HCT116 (cell line): ENCODE data around the gene DDX6. TPM values are rescaled to one million over a fixed set of nuclear protein-coding genes. Genes with fewer than 3 reads are reported as not detected.

Source experiments
- ATAC-seq: fragments of 200-7000 bp; cut with Tn5 transposase; 2 replicates; pipeline ENCODE4 v1.9.1; 2020; ENCODE audit warnings: mild to moderate bottlenecking, moderate library complexity
- BruUV-seq: library from RNA; stranded (reverse); fragments of 400-500 nt; replicated peaks from 2 replicates; lab custom pipeline; 2021; lab: Mats Ljungman, UMichigan
- CTCF ChIA-PET: fragments of 300-600 bp; sonication (Branson Sonifier 250); formaldehyde crosslinking; loops from one replicate; lab custom pipeline; 2021; ENCODE audit warnings: antibody characterized with exemption; lab: Charles Lee
- POLR2A ChIA-PET: fragments of 300-600, 350-600 bp; sonication (Branson Sonifier 250); formaldehyde crosslinking; loops from one replicate; lab custom pipeline; 2021; ENCODE audit warnings: antibody characterized with exemption; lab: Charles Lee
- RAD21 ChIA-PET, 2 experiments: fragments of 300-600 bp; sonication (Branson Sonifier 250); formaldehyde crosslinking; loops; one replicate each; lab custom pipeline; 2023; ENCODE audit warnings: low total read pairs in 2 of 2; ENCODE audit not compliant: uncharacterized antibody in 2 of 2, unreplicated experiment in 2 of 2, low non-redundant PET in 1 of 2; lab: Charles Lee
- DNase-seq: peaks from one replicate; pipeline ENCODE4 v3.0.0-alpha.2; 2010; ENCODE audit warnings: low read depth, low spot score
- H2AFZ ChIP-seq: fragments of 200-600 bp; shearing (Covaris generic), sonication (generic); 2 replicates; pipeline ENCODE4 v1.6.1; 2017; ENCODE audit warnings: low read depth, mixed run types, mixed read lengths, antibody characterized with exemption, low read length; ENCODE audit not compliant: poor library complexity, severe bottlenecking
- H3K27ac ChIP-seq: 2 replicates; pipeline ENCODE4 v1.5.1; 2012; ENCODE audit warnings: low read depth, low read length
- H3K27me3 ChIP-seq: fragments of 200-600 bp; sonication (generic); 2 replicates; pipeline ENCODE4 v1.6.1; 2016; ENCODE audit warnings: mixed run types, low read length, mixed read lengths; ENCODE audit not compliant: insufficient read depth
- H3K36me3 ChIP-seq, 2 experiments: fragments of 200-500 bp in 1 of 2; fragments of 200-600 bp in 1 of 2; sonication (Bioruptor generic) in 1 of 2; sonication (generic) in 1 of 2; 2 replicates each; pipeline versions ENCODE4 v1.5.1 to v1.6.1; 2014 to 2016; ENCODE audit warnings: low read length in 2 of 2, inconsistent platforms in 1 of 2, mixed read lengths in 1 of 2, mixed run types in 1 of 2; ENCODE audit not compliant: insufficient read depth in 2 of 2, control insufficient read depth in 1 of 2
- H3K4me1 ChIP-seq, 2 experiments: fragments of 200-600 bp in 1 of 2; sonication (generic) in 1 of 2; 2 replicates each; pipeline versions ENCODE4 v1.5.1 to v1.6.1; 2012 to 2017; ENCODE audit warnings: low read length in 2 of 2, inconsistent platforms in 1 of 2, mild to moderate bottlenecking in 1 of 2, mixed read lengths in 1 of 2, mixed run types in 1 of 2, moderate library complexity in 1 of 2; ENCODE audit not compliant: insufficient read depth in 2 of 2, control insufficient read depth in 1 of 2
- H3K4me2 ChIP-seq: fragments of 200-600 bp; sonication (generic); 2 replicates; pipeline ENCODE4 v1.6.1; 2017; ENCODE audit warnings: mixed run types, low read length, mixed read lengths
- H3K4me3 ChIP-seq, 2 experiments: fragments of 200-600 bp in 1 of 2; sonication (generic) in 1 of 2; replicated peaks in 1 of 2; 2 replicates each; pipeline ENCODE4 v1.5.1; 2011 to 2016; ENCODE audit warnings: low read length in 2 of 2, control low read depth in 1 of 2, low read depth in 1 of 2, mild to moderate bottlenecking in 1 of 2, mixed read lengths in 1 of 2, mixed run types in 1 of 2
- H3K79me2 ChIP-seq: fragments of 200-600 bp; sonication (generic); 2 replicates; pipeline ENCODE4 v1.6.1; 2017; ENCODE audit warnings: mild to moderate bottlenecking, mixed run types, low read length, moderate library complexity, mixed read lengths; ENCODE audit not compliant: insufficient read depth
- H3K9ac ChIP-seq: fragments of 200-600 bp; sonication (generic); 2 replicates; pipeline ENCODE4 v1.6.1; 2016; ENCODE audit warnings: low read length, mixed read lengths
- H3K9me2 ChIP-seq: fragments of 200-600 bp; sonication (generic), shearing (Covaris generic); 2 replicates; pipeline ENCODE4 v1.6.1; 2017; ENCODE audit warnings: mixed run types, mild to moderate bottlenecking, moderate library complexity; ENCODE audit not compliant: insufficient read depth
- H3K9me3 ChIP-seq, 2 experiments: fragments of 200-500 bp in 1 of 2; fragments of 200-600 bp in 1 of 2; sonication (Bioruptor generic) in 1 of 2; sonication (generic) in 1 of 2; 2 replicates each; pipeline ENCODE4 v1.6.1; 2014 to 2017; ENCODE audit warnings: low read length in 2 of 2, mixed read lengths in 2 of 2, inconsistent platforms in 1 of 2, low read depth in 1 of 2, mild to moderate bottlenecking in 1 of 2, mixed run types in 1 of 2, moderate library complexity in 1 of 2; ENCODE audit not compliant: control insufficient read depth in 1 of 2, insufficient read depth in 1 of 2
- H4K20me1 ChIP-seq: fragments of 200-600 bp; sonication (generic), shearing (Covaris generic); 2 replicates; pipeline ENCODE4 v1.6.1; 2017; ENCODE audit warnings: mixed run types, mild to moderate bottlenecking, moderate library complexity; ENCODE audit not compliant: insufficient read depth
- ATF3 ChIP-seq: IDR thresholded peaks from 2 replicates; pipeline ENCODE4 v1.6.1; 2012
- CEBPB ChIP-seq: IDR thresholded peaks from 2 replicates; pipeline ENCODE4 v1.6.1; 2012; ENCODE audit warnings: low read depth
- EZH2phosphoT487 ChIP-seq: fragments of 200-600 bp; IDR thresholded peaks from 2 replicates; pipeline ENCODE4 v1.6.1; 2018; ENCODE audit warnings: antibody characterized with exemption, borderline replicate concordance
- FOSL1 ChIP-seq: IDR thresholded peaks from 2 replicates; pipeline ENCODE4 v1.6.1; 2012; ENCODE audit warnings: low read depth
- JUND ChIP-seq: IDR thresholded peaks from 2 replicates; pipeline ENCODE4 v1.6.1; 2012
- MAX ChIP-seq: IDR thresholded peaks from 2 replicates; pipeline ENCODE4 v1.6.1; 2012
- POLR2A ChIP-seq: IDR thresholded peaks from 2 replicates; pipeline ENCODE4 v1.7.0; 2011; ENCODE audit warnings: borderline replicate concordance; ENCODE audit not compliant: insufficient read depth, insufficient read length; ENCODE audit errors: extremely low read depth
- SIN3A ChIP-seq: IDR thresholded peaks from 2 replicates; pipeline ENCODE4 v1.6.1; 2012; ENCODE audit warnings: low read depth
- YY1 ChIP-seq: IDR thresholded peaks from 2 replicates; pipeline ENCODE4 v1.6.1; 2011; ENCODE audit warnings: low read length, low read depth, moderate library complexity, mild to moderate bottlenecking; ENCODE audit not compliant: insufficient replicate concordance; ENCODE audit errors: extremely low read depth
- intact Hi-C: fragments of 100-400 bp; cut with micrococcal nuclease; formaldehyde crosslinking; loops from 2 replicates; pipeline ENCODE4 v1.10.0; 2022
- total RNA-seq: library from RNA; stranded (reverse); gene quantifications from one replicate; pipeline ENCODE4 v1.2.1, GENCODE V29; 2021; ENCODE audit not compliant: unreplicated experiment
- TF ChIP-seq, protein P1 (sequence below), 3 experiments: fragments of 200-600 bp in 1 of 3; sonication (generic) in 1 of 3; IDR thresholded peaks in 2 of 3; conservative IDR thresholded peaks in 1 of 3; 2 replicates each; pipeline ENCODE4 v1.5.1; 2012 to 2017; ENCODE audit warnings: low read depth in 2 of 3, low read length in 2 of 3, antibody characterized with exemption in 1 of 3, borderline replicate concordance in 1 of 3, control low read depth in 1 of 3, mild to moderate bottlenecking in 1 of 3, mixed read lengths in 1 of 3, mixed run types in 1 of 3, moderate library complexity in 1 of 3; ENCODE audit not compliant: insufficient read depth in 1 of 3

The DDX6 gene
- total RNA-seq, 1 experiment from 2014 or later: 150 TPM

GRCh38 chr11:118785362-118785761 is 5.6 kb downstream of the DDX6 start:
- RAD21 ChIA-PET: no interaction called here
- Histone ChIP-seq H4K20me1 (peaks cover 22% of the 10 kb centered on the region; the same call in 1 of the 2 replicates), H3K4me1 (peaks cover 8 to 30% of the 10 kb centered on the region in 2 experiments), H3K9ac (no peak overlapping the region), H2AFZ (no peak overlapping the region), H3K9me3 (no peaks in the 10 kb centered on the region), H3K79me2 (peaks cover 100% of the 10 kb centered on the region), H3K36me3 (peaks cover 21 to 32% of the 10 kb centered on the region in 2 experiments), H3K4me3 (no peak overlapping the region), H3K9me2 (no peaks in the 10 kb centered on the region), H3K27me3 (no peaks in the 10 kb centered on the region), H3K27ac (no peak overlapping the region), H3K4me2 (no peak overlapping the region; the same call in 1 of the 2 replicates)
- no TSS peak for BruUV-seq
- POLR2A ChIA-PET: no interaction called here
- intact Hi-C loops: no loop called here
- CTCF ChIA-PET: interaction anchor here (0.6 kb wide), 1 partner anchor 1318 kb away, joined by 3 read pairs; no protein-coding TSS in a partner anchor
- no peak for DNase-seq
- ATAC-seq: no peak
- TF ChIP-seq MAX: no peak
- no peak for TF ChIP-seq YY1
- no peak for TF ChIP-seq POLR2A
- TF ChIP-seq, protein P1, sequence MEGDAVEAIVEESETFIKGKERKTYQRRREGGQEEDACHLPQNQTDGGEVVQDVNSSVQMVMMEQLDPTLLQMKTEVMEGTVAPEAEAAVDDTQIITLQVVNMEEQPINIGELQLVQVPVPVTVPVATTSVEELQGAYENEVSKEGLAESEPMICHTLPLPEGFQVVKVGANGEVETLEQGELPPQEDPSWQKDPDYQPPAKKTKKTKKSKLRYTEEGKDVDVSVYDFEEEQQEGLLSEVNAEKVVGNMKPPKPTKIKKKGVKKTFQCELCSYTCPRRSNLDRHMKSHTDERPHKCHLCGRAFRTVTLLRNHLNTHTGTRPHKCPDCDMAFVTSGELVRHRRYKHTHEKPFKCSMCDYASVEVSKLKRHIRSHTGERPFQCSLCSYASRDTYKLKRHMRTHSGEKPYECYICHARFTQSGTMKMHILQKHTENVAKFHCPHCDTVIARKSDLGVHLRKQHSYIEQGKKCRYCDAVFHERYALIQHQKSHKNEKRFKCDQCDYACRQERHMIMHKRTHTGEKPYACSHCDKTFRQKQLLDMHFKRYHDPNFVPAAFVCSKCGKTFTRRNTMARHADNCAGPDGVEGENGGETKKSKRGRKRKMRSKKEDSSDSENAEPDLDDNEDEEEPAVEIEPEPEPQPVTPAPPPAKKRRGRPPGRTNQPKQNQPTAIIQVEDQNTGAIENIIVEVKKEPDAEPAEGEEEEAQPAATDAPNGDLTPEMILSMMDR (IDR thresholded peaks at IDR 0.05 in 2 of 3, conservative IDR thresholded peaks at IDR 0.05 in 1 of 3; ENCODE audit: borderline replicate concordance in 1 of 3, insufficient read depth in 1 of 3, low read depth in 2 of 3, low read length in 2 of 3): no peak
- TF ChIP-seq EZH2phosphoT487: no peak
- no peak for TF ChIP-seq CEBPB
- TF ChIP-seq ATF3: no peak
- no peak for TF ChIP-seq JUND
- no peak for TF ChIP-seq FOSL1
- no peak for TF ChIP-seq SIN3A
